HG03558 (cell line): ENCODE measurements around the gene CHST11.

Experiments
- ATAC-seq: cut with Tn5 transposase; IDR thresholded peaks from one replicate; pipeline ENCODE4 v1.9.1; 2021; ENCODE audit warnings: moderate number of reproducible peaks; ENCODE audit not compliant: unreplicated experiment; ENCODE audit errors: extremely low read depth

Gene CHST11

DNA sequence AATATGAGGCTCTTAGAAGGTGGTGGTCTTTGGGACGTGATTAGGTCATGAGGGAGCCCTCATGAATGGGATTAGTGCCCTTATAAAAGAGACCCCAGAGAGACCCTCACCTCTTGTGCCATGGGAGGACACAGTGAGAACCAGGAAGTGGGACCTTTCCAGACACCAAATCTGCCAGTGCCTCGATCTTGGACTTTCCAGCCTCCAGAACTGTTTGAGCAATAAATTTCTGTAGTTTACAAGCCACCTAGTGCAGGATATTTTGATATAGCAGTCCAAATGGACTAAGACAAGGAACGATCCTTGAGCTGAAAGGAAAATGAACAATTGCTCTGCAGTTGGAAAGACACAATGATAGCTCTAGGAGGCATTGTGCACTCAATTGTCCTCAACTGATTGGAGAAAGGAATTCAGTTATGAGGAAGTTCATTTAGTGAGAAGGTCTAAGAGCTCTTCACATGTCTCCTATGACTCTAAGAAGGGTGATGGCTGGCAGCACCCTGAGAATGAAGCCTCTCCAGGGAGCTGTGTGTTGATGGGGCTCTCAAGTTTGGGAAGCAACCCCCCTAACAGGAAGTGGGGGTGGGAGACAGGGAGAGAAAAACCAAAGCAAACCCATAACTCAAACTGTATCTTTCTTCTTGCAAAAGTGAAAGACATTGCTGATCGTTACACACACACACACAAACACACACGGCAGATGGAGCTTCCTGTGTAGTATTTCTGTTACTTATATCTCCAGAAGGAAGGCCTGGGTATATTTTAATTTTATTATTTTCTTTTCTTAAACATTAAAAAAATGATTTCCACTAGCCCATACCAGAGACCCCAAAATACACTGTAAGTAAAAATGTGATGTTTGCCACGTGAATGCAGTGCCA, 21.0 kb downstream of the CHST11 start:
- no peak for ATAC-seq

DNA sequence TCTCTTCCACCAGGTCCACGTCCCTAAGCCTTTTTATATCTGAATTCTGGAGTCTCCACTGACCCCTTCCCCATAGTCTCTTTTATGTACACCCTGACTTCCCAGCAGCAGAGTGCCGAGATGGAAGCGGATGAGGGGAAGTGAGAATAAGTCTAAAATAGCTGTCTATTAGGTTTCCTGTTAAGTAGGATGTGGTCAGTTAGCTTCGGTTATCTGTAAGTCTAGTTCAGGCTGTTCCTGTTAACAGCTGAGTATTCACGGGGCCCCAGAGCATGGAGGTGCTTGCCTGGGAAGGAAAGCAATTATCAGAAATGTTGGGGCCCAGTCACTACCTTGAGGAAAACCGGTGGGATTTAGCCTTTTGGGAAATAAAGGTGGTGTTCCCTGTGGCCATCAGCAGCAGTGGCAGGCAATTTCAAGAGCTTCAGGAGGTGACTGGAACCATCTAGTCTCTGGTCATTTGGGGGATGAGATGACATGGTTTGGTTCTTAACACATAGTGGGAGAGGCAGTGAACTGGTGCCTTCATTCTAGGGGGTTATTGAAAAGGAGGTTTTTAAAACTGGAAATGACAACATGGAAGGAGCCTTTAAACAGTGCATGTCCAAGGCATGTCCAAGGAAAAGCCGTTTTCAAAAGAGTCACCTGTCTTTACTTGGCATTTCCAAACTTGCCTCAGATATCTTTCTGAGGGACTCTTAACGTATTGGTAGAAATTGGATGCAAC, 21.8 kb downstream of the CHST11 start:
- ATAC-seq, result peak; percentile 71

DNA sequence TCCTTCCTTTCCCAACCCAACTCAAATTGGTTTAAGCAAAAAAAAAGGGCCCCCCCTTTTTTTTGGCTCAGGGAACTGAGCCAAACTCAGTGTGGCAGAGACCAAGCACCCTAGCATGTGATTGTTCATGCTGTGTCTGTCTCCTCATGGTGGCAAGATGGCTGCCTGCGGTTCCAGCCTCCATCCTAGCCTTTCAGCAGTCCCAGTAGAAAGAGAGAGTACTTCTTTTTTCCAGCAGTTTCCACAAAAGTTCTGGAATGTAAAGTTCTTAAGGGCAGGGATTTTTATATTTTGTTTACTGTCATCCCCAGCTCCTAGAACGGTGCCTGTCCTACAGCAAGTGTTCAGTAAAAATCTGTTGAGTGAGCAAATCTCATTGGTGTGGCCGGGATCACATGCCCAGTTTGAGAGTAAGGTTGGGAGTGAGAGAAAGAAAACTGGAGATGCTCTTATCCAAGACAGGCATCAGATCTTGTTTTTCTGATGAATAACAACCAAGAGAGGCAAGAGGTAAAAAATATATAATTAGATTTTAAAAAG, 22.4 kb downstream of the CHST11 start:
- no peak for ATAC-seq

DNA sequence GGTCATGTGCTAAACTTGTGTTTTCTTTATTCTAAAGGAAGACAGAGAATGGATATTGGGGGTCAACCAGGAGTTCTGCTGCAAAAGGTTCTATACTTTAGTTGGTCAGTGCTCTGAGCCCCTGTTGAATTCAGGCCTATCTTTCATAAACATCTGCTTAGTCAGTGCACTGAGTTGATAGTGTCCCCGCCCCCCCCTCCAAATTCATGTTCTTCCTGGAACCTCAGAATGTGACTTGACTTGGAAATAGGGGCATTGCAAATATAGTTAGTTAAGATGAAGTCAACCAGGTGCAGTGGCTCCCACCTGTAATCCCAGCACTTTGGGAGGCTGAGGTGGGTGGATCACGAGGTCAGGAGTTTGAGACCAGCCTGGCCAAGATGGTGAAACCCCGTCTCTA, 23.3 kb downstream of the CHST11 start:
- no peak for ATAC-seq

DNA sequence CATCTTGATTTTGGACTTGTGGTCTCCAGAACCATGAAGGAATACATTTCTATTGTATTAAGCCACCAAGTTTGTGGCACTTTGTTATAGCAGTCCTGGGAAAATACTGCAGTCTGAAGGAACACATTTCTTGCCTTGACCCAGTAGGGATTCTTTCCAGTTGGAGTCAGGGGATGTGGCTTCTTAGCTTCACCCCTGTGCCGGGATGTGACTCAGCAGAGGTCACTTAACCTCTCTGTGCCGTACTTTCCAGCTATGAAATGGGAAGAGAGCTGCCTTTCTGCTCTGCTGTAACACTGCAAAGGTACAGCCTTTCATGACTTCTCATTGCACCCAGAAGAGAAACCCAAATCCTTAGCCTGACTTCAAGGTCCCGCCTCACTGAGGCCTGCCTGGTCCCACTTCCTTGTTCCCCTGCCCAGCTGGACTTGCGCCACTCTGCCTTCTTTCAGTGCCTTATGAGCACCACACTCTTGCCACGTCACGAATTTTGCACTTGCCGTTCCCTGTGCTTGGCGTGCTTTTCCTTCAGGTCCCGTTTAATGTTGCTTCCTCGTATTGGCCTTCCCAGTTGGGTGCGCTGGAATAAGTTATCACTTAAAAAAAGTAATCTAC, 24.2 kb downstream of the CHST11 start:
- ATAC-seq, result no peak

DNA sequence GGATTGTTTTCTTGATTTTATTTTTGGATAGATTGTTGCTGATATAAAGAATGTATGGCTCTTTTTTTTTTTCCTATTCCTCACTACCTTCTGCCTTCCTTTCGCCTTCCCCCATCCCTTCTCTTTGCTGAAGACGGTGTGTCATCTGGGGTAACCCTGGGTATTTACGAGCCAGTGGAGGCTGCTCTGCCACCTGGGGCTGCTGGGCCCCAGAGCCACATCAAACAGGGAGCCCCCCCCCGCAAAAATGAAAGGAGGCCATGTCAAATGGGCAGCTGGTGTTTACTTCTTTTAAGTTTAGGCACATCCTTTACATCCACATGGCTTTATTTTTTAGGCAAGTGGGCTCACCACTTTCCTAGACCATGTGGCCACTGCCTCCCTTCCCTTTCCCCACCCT, 25.4 kb downstream of the CHST11 start:
- ATAC-seq, result no peak

DNA sequence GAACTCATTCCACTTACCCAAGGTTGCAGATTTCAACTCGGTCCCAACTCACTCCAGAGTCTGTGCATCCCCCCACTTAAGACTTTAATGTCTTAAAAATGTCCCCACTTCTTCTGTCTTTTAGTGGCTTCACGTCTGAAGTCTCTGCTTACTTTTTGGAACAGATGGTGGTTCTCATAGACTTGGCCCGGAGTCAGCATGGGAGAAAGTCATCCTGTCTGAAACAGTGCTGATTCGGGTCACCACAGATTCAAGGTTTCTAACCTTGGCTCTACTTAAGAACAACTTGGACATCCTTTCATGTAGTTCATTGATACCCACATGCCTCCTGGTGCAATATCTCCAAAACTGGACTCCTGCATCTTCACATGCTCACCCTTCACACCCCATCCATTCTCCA, 26.0 kb downstream of the CHST11 start:
- ATAC-seq, result no peak

DNA sequence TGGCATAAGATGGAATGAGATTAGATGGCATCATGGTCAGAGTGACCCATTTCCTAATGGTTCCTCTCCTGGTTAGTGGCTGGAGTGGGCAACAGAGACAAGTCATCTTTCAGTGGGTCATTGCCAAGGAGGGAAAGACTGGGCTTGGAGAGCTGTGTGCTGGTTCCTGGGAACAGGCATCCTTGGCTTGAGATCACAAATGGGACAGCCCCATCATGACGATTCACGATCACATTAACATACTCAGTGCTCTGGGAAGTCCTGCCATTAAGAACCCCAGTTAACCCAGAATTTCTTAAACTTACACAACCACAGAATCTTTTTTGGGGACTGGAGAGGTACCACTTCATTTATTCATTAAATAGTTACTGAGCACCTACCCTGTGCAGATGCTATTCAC, 27.3 kb downstream of the CHST11 start:
- ATAC-seq, result no peak

DNA sequence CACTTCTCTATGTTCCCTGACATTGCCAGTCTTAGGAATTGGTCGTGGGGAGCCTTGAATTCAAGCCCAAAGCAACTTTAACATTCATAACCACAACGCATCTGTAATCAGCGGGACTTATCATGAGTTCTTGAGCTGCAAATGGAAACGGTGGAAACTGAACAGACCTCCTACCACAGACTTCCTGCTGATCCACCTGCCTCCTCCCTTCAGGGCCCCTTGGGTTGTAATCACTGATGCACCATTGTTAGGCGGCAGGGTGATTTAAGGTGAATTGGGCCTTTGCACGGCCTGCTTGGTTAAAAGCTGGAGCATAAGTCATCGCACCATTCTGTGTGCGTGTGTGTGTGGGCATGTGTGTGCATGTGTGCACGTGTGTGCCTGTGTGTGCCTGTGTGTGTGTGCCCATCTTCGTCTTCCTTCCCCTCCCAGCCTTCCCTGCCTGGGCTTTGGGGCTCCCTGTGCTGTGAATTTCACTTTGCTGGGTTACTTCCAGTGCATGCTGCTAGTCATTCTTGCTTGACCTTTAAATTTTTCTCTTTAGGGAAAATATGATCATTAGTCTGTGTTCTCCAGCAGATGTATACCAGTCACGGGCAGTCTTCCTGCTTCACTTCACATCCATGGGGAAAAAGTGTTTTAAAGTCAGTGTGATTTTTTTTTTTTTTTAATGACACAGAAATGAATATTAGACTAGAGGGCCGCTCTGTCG, 29.1 kb downstream of the CHST11 start:
- no peak for ATAC-seq

DNA sequence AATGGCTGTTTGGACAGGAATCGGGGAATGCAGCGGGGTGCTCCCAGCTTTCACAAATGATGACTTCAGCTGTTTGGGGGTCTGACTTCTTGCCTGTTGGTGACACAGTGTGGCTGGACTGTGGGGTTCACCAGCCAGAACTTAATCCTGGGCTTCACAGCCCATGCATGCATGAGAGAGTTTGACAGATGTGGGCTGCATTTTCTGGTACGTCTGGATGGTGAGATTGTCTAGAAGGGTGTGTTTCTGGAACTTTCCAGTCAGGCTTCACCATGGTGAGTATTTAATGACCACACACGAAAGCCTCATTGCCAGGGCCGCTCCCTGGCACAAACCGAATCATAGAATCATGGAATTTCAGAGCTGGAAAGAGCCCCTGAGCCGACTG, 29.6 kb downstream of the CHST11 start:
- ATAC-seq, result no peak

DNA sequence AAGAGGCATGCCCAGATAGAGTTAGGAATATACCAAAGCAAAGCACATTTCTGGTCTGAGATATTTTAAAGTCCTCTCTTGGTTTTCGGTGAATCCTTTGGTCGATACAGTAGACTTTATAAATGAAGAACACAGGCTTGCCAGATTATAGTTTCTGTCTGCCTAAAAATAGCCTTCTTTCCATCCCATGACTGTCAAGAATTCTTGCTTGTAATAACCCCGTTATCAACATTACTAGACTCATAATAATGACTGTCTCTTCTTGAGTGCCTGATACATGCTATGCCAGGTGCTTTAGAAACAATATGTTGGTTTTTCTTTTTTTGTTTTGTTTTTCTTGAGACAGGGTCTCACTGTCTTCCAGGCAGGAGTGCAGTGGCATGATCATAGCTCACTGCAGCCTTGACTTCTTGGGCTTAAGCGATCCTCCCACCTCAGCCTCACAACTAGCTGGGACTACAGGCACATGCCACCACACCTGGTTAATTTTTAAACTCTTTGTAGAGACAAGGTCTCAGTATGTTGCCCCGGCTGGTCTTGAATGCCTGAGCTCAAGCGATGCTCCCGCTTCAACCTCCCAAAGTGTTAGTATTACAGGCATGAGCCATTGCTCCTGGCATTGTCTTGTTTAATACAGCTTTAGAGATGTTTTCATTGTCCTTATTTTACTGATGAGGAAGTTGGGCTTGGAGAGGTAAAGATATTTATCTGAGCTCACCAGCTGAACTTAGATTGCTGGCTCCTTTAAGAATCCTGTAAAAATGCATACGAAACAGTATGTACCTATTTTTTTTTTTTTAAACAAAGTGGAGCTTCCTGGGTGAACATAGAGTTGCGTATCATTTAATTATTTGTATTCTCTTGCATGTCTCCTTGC, 30.4 kb downstream of the CHST11 start:
- ATAC-seq, result no peak

DNA sequence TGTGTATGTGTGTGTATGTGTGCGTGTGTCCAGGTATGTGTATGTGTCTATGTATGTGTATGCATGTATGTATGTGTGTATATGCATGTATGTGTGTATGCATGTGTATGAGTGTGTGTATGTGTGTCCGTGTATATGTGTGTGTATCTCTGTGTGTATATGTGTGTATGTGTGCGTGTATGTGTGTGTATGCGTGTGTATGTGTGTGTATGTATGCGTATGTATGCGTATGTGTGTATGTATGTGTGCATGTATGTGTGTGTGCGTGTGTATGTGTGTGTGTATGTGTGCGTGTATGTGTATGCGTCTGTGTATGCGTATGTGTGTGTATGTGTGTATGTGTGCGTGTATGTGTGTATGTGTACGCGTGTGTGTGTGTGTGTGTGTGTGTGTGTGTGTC, 31.6 kb downstream of the CHST11 start:
- ATAC-seq, result no peak

DNA sequence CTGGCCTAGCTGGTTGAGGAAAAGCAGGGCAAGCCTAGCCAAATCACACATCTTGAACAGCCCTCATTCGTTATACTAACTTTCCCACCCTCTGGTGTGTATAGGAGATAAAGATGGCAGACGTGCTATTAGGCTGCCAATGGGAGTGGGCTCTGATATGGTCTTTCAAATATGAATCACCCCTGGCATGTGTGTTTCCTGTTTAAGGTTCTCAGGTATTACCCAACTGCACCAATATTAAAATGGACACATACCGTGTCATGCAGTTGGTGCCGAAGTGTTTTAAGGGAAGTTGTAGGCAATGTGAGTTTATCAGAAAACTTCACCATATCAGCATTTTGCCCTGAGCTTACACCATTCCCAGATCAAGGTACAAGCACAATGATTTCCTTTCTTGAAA, 33.4 kb downstream of the CHST11 start:
- ATAC-seq, result no peak

DNA sequence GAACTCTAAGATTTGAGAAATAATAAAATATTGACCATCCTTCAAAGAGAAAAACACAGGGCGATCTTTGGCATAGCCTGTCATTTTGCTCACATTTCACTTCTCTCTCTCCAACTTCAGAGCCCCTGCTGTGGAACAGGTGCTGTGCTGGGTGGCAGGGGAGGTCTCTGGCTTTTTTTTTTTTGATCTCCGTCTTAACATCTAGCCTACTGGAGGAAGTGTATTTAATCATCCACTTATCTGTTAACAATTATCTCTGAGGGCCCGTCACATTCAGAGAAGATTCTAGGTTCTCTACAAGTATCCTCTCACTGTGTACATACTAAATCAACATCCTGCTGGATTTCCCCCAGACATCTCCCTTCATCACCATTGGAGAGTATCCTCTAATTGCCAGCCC, 34.1 kb downstream of the CHST11 start:
- no peak for ATAC-seq

DNA sequence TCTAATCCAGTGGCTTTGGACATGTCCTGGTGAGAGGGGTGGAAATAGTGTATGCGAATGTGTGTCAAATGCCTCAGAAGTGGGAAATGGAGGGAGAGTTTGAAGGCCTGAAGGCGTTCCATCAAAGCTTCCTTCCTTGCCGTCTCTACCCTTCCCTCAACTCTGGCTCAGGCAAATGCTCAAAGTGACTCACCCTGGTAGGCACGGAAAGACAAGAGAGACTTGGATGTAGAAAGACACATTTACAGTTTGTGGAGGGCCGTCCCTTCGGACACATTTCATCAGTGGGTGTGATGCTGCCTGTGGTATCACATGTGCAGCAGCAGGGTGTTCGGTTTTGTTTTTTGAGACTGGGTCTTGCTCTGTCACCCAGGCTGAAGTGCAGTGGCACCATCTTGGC, 36.7 kb downstream of the CHST11 start:
- no peak for ATAC-seq

DNA sequence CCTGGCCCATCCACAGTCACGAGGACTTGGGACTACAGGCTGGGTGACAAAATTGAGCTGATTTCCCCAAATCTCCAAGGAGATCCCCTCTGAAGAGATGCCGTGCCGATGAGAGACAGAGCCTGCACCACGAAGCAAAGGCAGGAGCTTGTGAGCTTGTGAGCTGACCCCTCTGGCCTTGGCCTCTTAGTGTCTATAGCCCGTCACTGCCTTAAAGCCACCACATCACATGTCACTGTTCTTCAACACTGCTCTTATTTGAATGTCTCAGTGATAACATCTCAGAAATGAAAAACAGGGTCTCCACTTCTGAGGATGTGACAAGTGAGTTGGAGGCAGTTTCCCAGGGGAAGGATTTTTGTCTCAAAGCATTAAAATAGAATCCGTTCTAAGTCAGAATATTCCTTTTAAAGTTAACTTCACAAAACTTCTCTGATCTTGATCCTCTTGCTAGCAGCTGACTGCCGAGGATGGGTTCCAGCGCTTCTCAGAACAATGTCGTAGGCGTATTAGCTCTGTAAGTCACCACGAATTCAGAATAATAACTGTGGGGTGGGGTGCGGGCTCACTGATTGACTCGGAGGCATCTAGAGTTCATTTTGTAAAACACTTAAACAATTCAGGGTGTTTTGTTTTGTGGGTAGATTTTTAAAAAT, 37.5 kb downstream of the CHST11 start:
- no peak for ATAC-seq

DNA sequence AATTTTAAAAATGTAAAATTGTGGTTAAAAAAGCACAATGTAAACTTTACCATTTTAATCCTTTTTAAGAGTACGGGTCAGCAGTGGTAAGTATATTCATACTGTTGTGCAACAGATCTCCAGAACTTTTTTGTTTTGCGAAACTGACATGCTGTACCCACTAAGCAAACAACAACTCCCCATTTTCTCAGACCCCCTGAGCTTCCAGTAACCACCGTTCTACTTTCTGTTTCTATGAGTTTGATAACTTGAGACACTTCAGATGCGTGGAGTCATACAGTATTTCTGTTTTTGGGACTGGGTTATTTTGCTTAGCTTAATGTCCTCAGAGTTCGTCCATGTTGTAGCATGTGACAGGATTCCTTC, 38.0 kb downstream of the CHST11 start:
- no peak for ATAC-seq

DNA sequence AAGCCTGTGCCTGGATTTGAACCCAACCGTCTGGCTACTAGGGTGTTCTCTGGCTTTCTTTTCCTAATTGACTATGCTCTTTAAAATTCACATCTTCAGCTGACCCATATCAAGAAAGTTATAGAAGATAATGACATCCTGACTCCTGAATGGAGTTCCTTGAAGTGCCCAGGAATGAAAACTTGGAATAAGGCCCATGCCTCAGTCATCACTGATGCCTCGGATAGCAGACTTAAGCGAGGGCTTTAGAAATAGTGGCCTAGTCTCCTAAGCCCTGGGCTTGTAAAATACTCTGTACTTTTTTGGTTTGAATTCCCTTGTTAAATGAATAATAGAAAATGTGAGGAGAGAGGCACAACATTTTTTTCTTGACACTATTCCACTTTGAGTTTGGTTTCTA, 39.0 kb downstream of the CHST11 start:
- ATAC-seq, result no peak

DNA sequence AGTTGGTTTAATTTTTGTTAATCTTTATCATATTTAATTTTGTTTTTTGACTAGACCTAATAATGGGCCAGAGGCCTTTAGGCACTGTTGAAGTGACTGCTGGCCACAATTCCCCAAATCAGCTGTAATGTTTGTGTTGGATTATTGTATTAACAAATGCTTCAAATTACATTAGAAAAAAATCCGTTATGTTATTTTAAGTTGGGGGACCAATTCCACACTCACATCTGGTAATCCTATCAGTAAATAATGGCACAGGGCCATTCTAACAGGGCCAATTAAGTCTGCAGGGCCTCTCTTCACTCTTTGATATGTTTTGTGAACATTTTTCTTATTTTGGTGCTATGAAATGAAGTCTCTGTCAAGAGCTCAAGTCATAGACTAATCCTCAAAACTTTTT, 39.6 kb downstream of the CHST11 start:
- no peak for ATAC-seq
